HCT116 (cell line): ENCODE measurements around the gene CDH26. TPM values are rescaled to one million over a fixed set of nuclear protein-coding genes. Genes with fewer than 3 reads are reported as not detected.

Source experiments
- ATAC-seq: fragments of 200-7000 bp; cut with Tn5 transposase; 2 replicates; pipeline ENCODE4 v1.9.1; 2020; ENCODE audit warnings: mild to moderate bottlenecking, moderate library complexity
- BruUV-seq: library from RNA; stranded (reverse); fragments of 400-500 nt; replicated peaks from 2 replicates; lab custom pipeline; 2021; lab: Mats Ljungman, UMichigan
- CTCF ChIA-PET: fragments of 300-600 bp; sonication (Branson Sonifier 250); formaldehyde crosslinking; loops from one replicate; lab custom pipeline; 2021; ENCODE audit warnings: antibody characterized with exemption; lab: Charles Lee
- POLR2A ChIA-PET: fragments of 300-600, 350-600 bp; sonication (Branson Sonifier 250); formaldehyde crosslinking; loops from one replicate; lab custom pipeline; 2021; ENCODE audit warnings: antibody characterized with exemption; lab: Charles Lee
- RAD21 ChIA-PET, 2 experiments: fragments of 300-600 bp; sonication (Branson Sonifier 250); formaldehyde crosslinking; loops; one replicate each; lab custom pipeline; 2023; ENCODE audit warnings: low total read pairs in 2 of 2; ENCODE audit not compliant: uncharacterized antibody in 2 of 2, unreplicated experiment in 2 of 2, low non-redundant PET in 1 of 2; lab: Charles Lee
- DNase-seq: peaks from one replicate; pipeline ENCODE4 v3.0.0-alpha.2; 2010; ENCODE audit warnings: low read depth, low spot score
- H2AFZ ChIP-seq: fragments of 200-600 bp; shearing (Covaris generic), sonication (generic); 2 replicates; pipeline ENCODE4 v1.6.1; 2017; ENCODE audit warnings: low read depth, mixed run types, mixed read lengths, antibody characterized with exemption, low read length; ENCODE audit not compliant: poor library complexity, severe bottlenecking
- H3K27ac ChIP-seq: 2 replicates; pipeline ENCODE4 v1.5.1; 2012; ENCODE audit warnings: low read depth, low read length
- H3K27me3 ChIP-seq: fragments of 200-600 bp; sonication (generic); 2 replicates; pipeline ENCODE4 v1.6.1; 2016; ENCODE audit warnings: mixed run types, low read length, mixed read lengths; ENCODE audit not compliant: insufficient read depth
- H3K36me3 ChIP-seq, 2 experiments: fragments of 200-500 bp in 1 of 2; fragments of 200-600 bp in 1 of 2; sonication (Bioruptor generic) in 1 of 2; sonication (generic) in 1 of 2; 2 replicates each; pipeline versions ENCODE4 v1.5.1 to v1.6.1; 2014 to 2016; ENCODE audit warnings: low read length in 2 of 2, inconsistent platforms in 1 of 2, mixed read lengths in 1 of 2, mixed run types in 1 of 2; ENCODE audit not compliant: insufficient read depth in 2 of 2, control insufficient read depth in 1 of 2
- H3K4me1 ChIP-seq, 2 experiments: fragments of 200-600 bp in 1 of 2; sonication (generic) in 1 of 2; 2 replicates each; pipeline versions ENCODE4 v1.5.1 to v1.6.1; 2012 to 2017; ENCODE audit warnings: low read length in 2 of 2, inconsistent platforms in 1 of 2, mild to moderate bottlenecking in 1 of 2, mixed read lengths in 1 of 2, mixed run types in 1 of 2, moderate library complexity in 1 of 2; ENCODE audit not compliant: insufficient read depth in 2 of 2, control insufficient read depth in 1 of 2
- H3K4me2 ChIP-seq: fragments of 200-600 bp; sonication (generic); 2 replicates; pipeline ENCODE4 v1.6.1; 2017; ENCODE audit warnings: mixed run types, low read length, mixed read lengths
- H3K4me3 ChIP-seq, 2 experiments: fragments of 200-600 bp in 1 of 2; sonication (generic) in 1 of 2; replicated peaks in 1 of 2; 2 replicates each; pipeline ENCODE4 v1.5.1; 2011 to 2016; ENCODE audit warnings: low read length in 2 of 2, control low read depth in 1 of 2, low read depth in 1 of 2, mild to moderate bottlenecking in 1 of 2, mixed read lengths in 1 of 2, mixed run types in 1 of 2
- H3K79me2 ChIP-seq: fragments of 200-600 bp; sonication (generic); 2 replicates; pipeline ENCODE4 v1.6.1; 2017; ENCODE audit warnings: mild to moderate bottlenecking, mixed run types, low read length, moderate library complexity, mixed read lengths; ENCODE audit not compliant: insufficient read depth
- H3K9ac ChIP-seq: fragments of 200-600 bp; sonication (generic); 2 replicates; pipeline ENCODE4 v1.6.1; 2016; ENCODE audit warnings: low read length, mixed read lengths
- H3K9me2 ChIP-seq: fragments of 200-600 bp; sonication (generic), shearing (Covaris generic); 2 replicates; pipeline ENCODE4 v1.6.1; 2017; ENCODE audit warnings: mixed run types, mild to moderate bottlenecking, moderate library complexity; ENCODE audit not compliant: insufficient read depth
- H3K9me3 ChIP-seq, 2 experiments: fragments of 200-500 bp in 1 of 2; fragments of 200-600 bp in 1 of 2; sonication (Bioruptor generic) in 1 of 2; sonication (generic) in 1 of 2; 2 replicates each; pipeline ENCODE4 v1.6.1; 2014 to 2017; ENCODE audit warnings: low read length in 2 of 2, mixed read lengths in 2 of 2, inconsistent platforms in 1 of 2, low read depth in 1 of 2, mild to moderate bottlenecking in 1 of 2, mixed run types in 1 of 2, moderate library complexity in 1 of 2; ENCODE audit not compliant: control insufficient read depth in 1 of 2, insufficient read depth in 1 of 2
- H4K20me1 ChIP-seq: fragments of 200-600 bp; sonication (generic), shearing (Covaris generic); 2 replicates; pipeline ENCODE4 v1.6.1; 2017; ENCODE audit warnings: mixed run types, mild to moderate bottlenecking, moderate library complexity; ENCODE audit not compliant: insufficient read depth
- ATF3 ChIP-seq: IDR thresholded peaks from 2 replicates; pipeline ENCODE4 v1.6.1; 2012
- CBX3 ChIP-seq: IDR thresholded peaks from 2 replicates; pipeline ENCODE4 v1.6.1; 2012; ENCODE audit warnings: low read depth
- EGR1 ChIP-seq: IDR thresholded peaks from 2 replicates; pipeline ENCODE4 v1.6.1; 2012; ENCODE audit warnings: low read depth
- EZH2phosphoT487 ChIP-seq: fragments of 200-600 bp; IDR thresholded peaks from 2 replicates; pipeline ENCODE4 v1.6.1; 2018; ENCODE audit warnings: antibody characterized with exemption, borderline replicate concordance
- MAX ChIP-seq: IDR thresholded peaks from 2 replicates; pipeline ENCODE4 v1.6.1; 2012
- POLR2A ChIP-seq: IDR thresholded peaks from 2 replicates; pipeline ENCODE4 v1.7.0; 2011; ENCODE audit warnings: borderline replicate concordance; ENCODE audit not compliant: insufficient read depth, insufficient read length; ENCODE audit errors: extremely low read depth
- POLR2AphosphoS5 ChIP-seq: IDR thresholded peaks from 2 replicates; pipeline ENCODE4 v1.6.1; 2011; ENCODE audit warnings: mild to moderate bottlenecking, low read depth, low read length, moderate library complexity
- SP1 ChIP-seq: IDR thresholded peaks from 2 replicates; pipeline ENCODE4 v1.6.1; 2012; ENCODE audit warnings: low read depth
- ZBTB33 ChIP-seq: IDR thresholded peaks from 2 replicates; pipeline ENCODE4 v1.6.1; 2011; ENCODE audit warnings: mild to moderate bottlenecking, low read length, moderate library complexity; ENCODE audit not compliant: insufficient replicate concordance; ENCODE audit errors: extremely low read depth
- intact Hi-C: fragments of 100-400 bp; cut with micrococcal nuclease; formaldehyde crosslinking; loops from 2 replicates; pipeline ENCODE4 v1.10.0; 2022
- total RNA-seq: library from RNA; stranded (reverse); gene quantifications from one replicate; pipeline ENCODE4 v1.2.1, GENCODE V29; 2021; ENCODE audit not compliant: unreplicated experiment

CDH26 gene
- total RNA-seq, 1 experiment from 2014 or later, result 0.34 TPM

GRCh38 chr20:60058879-60059278, 100.7 kb downstream of the CDH26 start:
- no peaks in the 10 kb centered on the region for H4K20me1 ChIP-seq
- ChIA-PET CTCF (interaction anchor here (1.8 kb wide), 1 partner anchor 204 kb away, joined by 5 read pairs; no protein-coding TSS in a partner anchor), RAD21 (no interaction called here), POLR2A (no interaction called here)
- no peak overlapping the region for H3K27ac ChIP-seq
- no peaks in the 10 kb centered on the region for H3K79me2 ChIP-seq
- BruUV-seq, result no TSS peak
- H3K4me2 ChIP-seq, result no peak overlapping the region
- no peak overlapping the region for H2AFZ ChIP-seq
- no peak for DNase-seq
- peaks cover under 1% of the 10 kb centered on the region for H3K27me3 ChIP-seq
- H3K36me3 ChIP-seq, result no peaks in the 10 kb centered on the region
- H3K9me3 ChIP-seq, result no peaks in the 10 kb centered on the region
- ATAC-seq, result no peak
- no peaks in the 10 kb centered on the region for H3K9me2 ChIP-seq
- no peaks in the 10 kb centered on the region for H3K4me1 ChIP-seq
- H3K4me3 ChIP-seq, result no peak overlapping the region
- no peak overlapping the region for H3K9ac ChIP-seq
- intact Hi-C loops, result loop anchor here (5.0 kb wide), 1 partner anchor 1838 kb away; no protein-coding TSS in a partner anchor
- TF ChIP-seq CBX3, result no peak
- TF ChIP-seq POLR2A, result no peak
- no peak for TF ChIP-seq ZBTB33
- TF ChIP-seq MAX, result no peak
- no peak for TF ChIP-seq EZH2phosphoT487
- TF ChIP-seq ATF3, result no peak
- TF ChIP-seq EGR1, result no peak
- TF ChIP-seq POLR2AphosphoS5, result no peak
- TF ChIP-seq SP1, result no peak
- TF ChIP-seq, all 23 proteins: peak for 0
